ENCODE measurements around the gene TAS2R40.

Gene TAS2R40

GRCh38 chr7:143269251-143269650 is 47.4 kb downstream of the TAS2R40 start:
- DNase-seq (ENCODE audit: low read depth), result no peak
- Histone ChIP-seq H3K27me3 (replicated peaks; ENCODE audit: control insufficient read depth, insufficient read depth, low read length) (no peaks in the 10 kb centered on the region), H3K9ac (ENCODE audit: low read length) (no peak overlapping the region), H3K9me3 (ENCODE audit: control insufficient read depth, low read length) (no peaks in the 10 kb centered on the region), H3K36me3 (ENCODE audit: control insufficient read depth, insufficient read depth, low read length, severe bottlenecking) (peaks cover 41% of the 10 kb centered on the region), H3K4me1 (ENCODE audit: control insufficient read depth, insufficient read depth, low read length) (peaks cover 11% of the 10 kb centered on the region), H3K4me3 (ENCODE audit: low read length) (no peak overlapping the region)

GRCh38 chr7:143271240-143271639 is 49.4 kb downstream of the TAS2R40 start:
- Histone ChIP-seq H3K4me1 (ENCODE audit: control insufficient read depth, insufficient read depth, low read length) (no peaks in the 10 kb centered on the region), H3K4me3 (ENCODE audit: low read length) (no peak overlapping the region), H3K36me3 (ENCODE audit: control insufficient read depth, insufficient read depth, low read length, severe bottlenecking) (peaks cover 35% of the 10 kb centered on the region), H3K9ac (ENCODE audit: low read length) (no peak overlapping the region), H3K9me3 (ENCODE audit: control insufficient read depth, low read length) (no peaks in the 10 kb centered on the region), H3K27me3 (replicated peaks; ENCODE audit: control insufficient read depth, insufficient read depth, low read length) (no peaks in the 10 kb centered on the region)
- no peak for DNase-seq (ENCODE audit: low read depth)

Data from adipocyte (in vitro differentiated cells).